AG10803 (cell line): Measurements from ENCODE around the gene ZNF414.
"Not testable (repeated sequence)": the region's sequence is repeated elsewhere in the genome, so short reads cannot be mapped to it uniquely, and the experiment has no call there.

Experiments used
- DNase-seq: peaks from one replicate; pipeline ENCODE4 v3.0.0; 2010; ENCODE audit warnings: low read depth
- H3K4me3 ChIP-seq: 2 replicates; pipeline ENCODE4 v1.5.1; 2011; ENCODE audit warnings: mild to moderate bottlenecking, low read length, control low read depth
- CTCF ChIP-seq: conservative IDR thresholded peaks from 2 replicates; pipeline ENCODE4 v1.5.1; 2011; ENCODE audit warnings: mild to moderate bottlenecking, low read length, control low read depth, inconsistent platforms

Gene ZNF414

GRCh38 chr19:8513687-8514504 lies at the start of gene ZNF414:
Gene ZNF414, minus strand, starts transcription at chr19:8514167. Its CDS starts 121 bp downstream, at chr19:8514046.
- peak; percentile 97 for DNase-seq
- H3K4me3 ChIP-seq = peak within 1 kb of the TSS; percentile 68
- no peak for TF ChIP-seq CTCF

GRCh38 chr19:8561075-8561764 lies 47.3 kb upstream of the ZNF414 start:
- no peak for TF ChIP-seq CTCF
- DNase-seq = no peak
- no peak overlapping the region for H3K4me3 ChIP-seq

- TF ChIP-seq CTCF = no peak
- no peak for DNase-seq
- no peak overlapping the region for H3K4me3 ChIP-seq
Observed at GRCh38 chr19:8558325-8558724, 44.4 kb upstream of the ZNF414 start.

GRCh38 chr19:8557642-8558238 lies 43.8 kb upstream of the ZNF414 start:
- no peak for DNase-seq
- no peak overlapping the region for H3K4me3 ChIP-seq
- no peak for TF ChIP-seq CTCF

GRCh38 chr19:8553729-8554128 lies 39.8 kb upstream of the ZNF414 start:
- not testable (repeated sequence) for DNase-seq, H3K4me3 ChIP-seq

- no peak overlapping the region for H3K4me3 ChIP-seq
- DNase-seq = peak; percentile 9
- TF ChIP-seq CTCF = no peak
Observed at GRCh38 chr19:8552810-8553209, 38.8 kb upstream of the ZNF414 start.

- TF ChIP-seq CTCF = no peak
Observed at GRCh38 chr19:8550070-8550469, 36.1 kb upstream of the ZNF414 start.

More at GRCh38 chr19:8550070-8550469, 36.1 kb upstream of the ZNF414 start:
- no peak for DNase-seq
- no peak overlapping the region for H3K4me3 ChIP-seq
